ENCODE results near the gene ANKRD13D.

The ANKRD13D gene

DNA sequence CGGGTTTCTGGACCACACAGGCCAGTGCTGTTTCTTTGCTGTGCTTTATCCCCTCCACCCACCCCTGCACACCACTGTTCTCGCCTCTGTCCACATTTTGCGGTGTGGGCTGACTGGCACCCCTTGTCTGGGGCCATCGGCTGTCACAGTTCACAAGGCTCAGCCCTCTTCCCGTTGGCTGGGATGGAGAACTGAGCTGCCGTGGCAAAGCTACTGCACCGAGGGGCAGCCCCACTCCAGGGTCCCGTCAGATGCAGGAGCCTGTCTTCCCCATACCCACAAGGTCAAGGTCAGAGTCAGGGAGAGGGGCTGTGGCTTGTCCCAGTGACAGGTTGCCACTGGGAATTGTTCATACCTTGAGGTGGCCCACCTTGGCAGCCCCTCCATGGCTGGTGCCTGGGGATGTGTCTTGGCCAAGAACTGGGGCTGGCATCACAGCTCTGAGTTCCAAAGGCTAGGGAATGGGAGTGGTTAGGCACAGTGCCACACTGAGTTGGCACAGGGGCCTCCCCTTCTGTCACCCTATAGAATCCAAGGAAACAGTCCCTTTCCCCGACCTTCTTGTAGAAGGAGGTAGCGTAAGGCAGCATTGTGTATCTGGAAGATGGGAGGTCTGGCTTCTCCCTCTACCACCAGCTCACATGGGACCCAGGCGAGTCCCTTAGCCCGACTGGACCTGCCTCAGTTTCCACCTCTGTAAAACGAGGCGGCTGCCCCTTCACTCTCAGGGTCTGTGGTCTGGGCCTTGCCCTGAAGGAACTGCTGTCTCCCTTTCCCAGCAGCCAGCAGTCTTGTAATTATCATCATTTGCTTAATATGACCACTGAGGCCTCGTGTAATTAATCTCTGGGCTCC is 19.5 kb upstream of the ANKRD13D start:
- TF ChIP-seq, protein P1, sequence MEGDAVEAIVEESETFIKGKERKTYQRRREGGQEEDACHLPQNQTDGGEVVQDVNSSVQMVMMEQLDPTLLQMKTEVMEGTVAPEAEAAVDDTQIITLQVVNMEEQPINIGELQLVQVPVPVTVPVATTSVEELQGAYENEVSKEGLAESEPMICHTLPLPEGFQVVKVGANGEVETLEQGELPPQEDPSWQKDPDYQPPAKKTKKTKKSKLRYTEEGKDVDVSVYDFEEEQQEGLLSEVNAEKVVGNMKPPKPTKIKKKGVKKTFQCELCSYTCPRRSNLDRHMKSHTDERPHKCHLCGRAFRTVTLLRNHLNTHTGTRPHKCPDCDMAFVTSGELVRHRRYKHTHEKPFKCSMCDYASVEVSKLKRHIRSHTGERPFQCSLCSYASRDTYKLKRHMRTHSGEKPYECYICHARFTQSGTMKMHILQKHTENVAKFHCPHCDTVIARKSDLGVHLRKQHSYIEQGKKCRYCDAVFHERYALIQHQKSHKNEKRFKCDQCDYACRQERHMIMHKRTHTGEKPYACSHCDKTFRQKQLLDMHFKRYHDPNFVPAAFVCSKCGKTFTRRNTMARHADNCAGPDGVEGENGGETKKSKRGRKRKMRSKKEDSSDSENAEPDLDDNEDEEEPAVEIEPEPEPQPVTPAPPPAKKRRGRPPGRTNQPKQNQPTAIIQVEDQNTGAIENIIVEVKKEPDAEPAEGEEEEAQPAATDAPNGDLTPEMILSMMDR (IDR thresholded peaks at IDR 0.05): no peak
- H3K9me3 ChIP-seq: no peaks in the 10 kb centered on the region
- H3K27me3 ChIP-seq: no peaks in the 10 kb centered on the region
- peaks cover 75 to 83% of the 10 kb centered on the region in 2 experiments for H3K4me1 ChIP-seq (ENCODE audit: control insufficient read depth in 1 of 2, insufficient read depth in 1 of 2, low read depth in 1 of 2, low read length in 1 of 2)
- H3K4me3 ChIP-seq (ENCODE audit: low read depth in 1 of 2, low read length in 1 of 2): peak overlapping the region; percentile 95 to 97
- peak overlapping the region; percentile 99 for H3K27ac ChIP-seq
- H3K36me3 ChIP-seq: peaks cover 34% of the 10 kb centered on the region

DNA sequence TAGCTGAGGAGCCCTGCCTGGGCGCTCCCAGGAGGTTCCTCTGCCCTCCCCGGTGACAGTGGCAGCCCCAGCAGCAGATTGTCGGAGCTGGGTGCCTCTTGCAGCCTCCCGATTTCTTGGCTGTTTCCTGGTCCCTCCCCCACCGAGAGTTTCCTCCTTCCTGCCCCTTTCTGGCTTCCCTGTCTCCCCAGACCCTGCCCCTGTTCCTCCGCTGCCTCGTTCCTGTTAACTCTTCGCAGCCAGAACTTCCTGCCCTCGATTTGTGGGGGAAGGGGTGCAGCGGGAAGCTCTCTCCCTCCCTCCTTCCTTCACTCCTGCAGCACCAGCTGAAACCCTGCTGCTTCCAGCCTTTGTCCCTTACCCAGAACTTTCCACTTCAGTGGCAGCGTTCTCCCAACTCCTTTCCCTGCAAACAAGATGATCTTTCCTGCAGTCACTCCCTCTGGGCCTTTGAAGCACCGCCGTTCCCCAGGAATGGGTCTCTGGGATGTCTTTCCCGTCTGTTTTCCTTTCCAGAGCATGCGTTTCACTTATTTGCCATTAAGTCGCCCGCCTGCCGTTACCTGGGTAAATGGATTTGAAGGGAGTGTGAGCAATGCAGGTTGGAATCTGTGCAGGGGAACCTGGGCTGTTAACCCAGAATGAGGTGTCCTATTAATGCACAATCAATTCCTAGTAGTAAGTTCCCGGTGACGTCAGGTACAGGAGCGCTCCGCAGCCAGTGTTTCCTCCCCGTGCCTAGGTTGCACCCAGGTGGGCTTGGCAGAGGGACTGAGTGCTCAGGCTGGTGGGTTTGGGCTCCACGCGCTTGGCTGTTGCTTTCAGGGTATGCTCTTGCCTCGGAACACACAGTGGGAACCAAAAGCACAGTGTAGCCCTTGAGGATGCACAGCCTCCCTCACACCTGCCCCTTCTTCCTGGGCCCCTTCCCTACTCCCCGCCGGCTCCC is 18.6 kb upstream of the ANKRD13D start:
- Histone ChIP-seq H3K27me3 (no peaks in the 10 kb centered on the region), H3K4me1 (ENCODE audit: control insufficient read depth in 1 of 2, insufficient read depth in 1 of 2, low read depth in 1 of 2, low read length in 1 of 2) (peaks cover 81 to 90% of the 10 kb centered on the region in 2 experiments), H3K4me3 (ENCODE audit: low read depth in 1 of 2, low read length in 1 of 2) (peak overlapping the region; percentile 95 to 97), H3K27ac (peak overlapping the region; percentile 99), H3K36me3 (peaks cover 40% of the 10 kb centered on the region), H3K9me3 (no peaks in the 10 kb centered on the region)
- TF ChIP-seq, protein P1 (IDR thresholded peaks at IDR 0.05): no peak

DNA sequence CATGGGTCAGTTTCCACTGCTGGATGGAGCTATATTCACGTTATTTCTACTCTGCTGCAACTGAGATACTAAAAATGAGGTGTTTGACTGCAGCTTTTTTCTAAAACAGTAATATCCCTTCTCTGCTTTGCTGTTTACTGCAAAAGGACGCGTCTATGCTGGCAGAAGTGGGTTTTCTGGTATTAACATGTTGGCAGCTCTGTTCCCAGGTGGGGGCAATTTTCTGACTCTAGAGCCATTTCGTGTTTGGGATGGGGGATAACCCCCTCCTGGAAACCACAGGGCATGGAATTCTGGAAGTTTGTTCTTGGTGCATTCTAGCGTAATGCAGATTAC is 17.9 kb upstream of the ANKRD13D start:
- H3K4me3 ChIP-seq (ENCODE audit: low read depth in 1 of 2, low read length in 1 of 2): peak overlapping the region; percentile 95 to 97

DNA sequence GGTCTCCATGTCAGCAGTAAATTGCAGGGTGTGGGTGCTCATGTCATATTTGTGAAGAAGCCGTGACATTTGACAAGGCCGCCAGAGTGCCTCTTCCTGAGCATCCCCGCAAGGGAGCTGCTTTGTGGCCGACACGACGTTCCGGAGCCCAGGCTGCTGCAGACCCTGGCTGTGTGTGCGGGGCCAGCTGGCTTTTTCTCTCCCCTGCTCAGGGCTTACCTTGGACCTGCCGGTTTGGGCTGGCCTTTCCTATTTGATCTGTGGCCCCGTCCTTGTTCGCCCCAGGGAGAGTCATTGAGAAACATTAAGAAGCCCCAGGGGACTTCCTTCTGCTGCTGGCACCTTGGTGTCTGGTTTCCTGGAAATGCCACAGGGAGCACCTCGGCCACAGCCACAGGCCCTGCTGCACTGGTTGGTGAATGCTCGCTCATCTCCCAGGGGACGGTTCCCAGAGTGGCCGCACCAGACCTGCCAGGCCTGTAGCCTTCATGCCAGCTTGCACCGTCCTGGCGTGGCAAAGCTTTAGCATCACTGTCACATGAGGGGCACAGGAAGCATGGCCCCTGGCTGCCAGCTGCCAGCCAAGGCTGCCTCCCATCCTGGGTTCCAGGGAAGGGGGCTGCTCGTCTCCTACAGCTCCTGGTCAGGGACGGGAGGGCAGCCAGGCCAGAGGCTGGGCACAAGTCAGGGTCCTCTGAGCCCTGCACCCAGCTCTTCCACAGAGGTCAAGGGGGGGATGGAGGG is 17.4 kb upstream of the ANKRD13D start:
- H3K4me3 ChIP-seq (ENCODE audit: low read depth in 1 of 2, low read length in 1 of 2): peak overlapping the region; percentile 95 to 97
- H3K36me3 ChIP-seq: peaks cover 40% of the 10 kb centered on the region
- no peaks in the 10 kb centered on the region for H3K27me3 ChIP-seq
- H3K4me1 ChIP-seq (ENCODE audit: control insufficient read depth in 1 of 2, insufficient read depth in 1 of 2, low read depth in 1 of 2, low read length in 1 of 2): peaks cover 87 to 97% of the 10 kb centered on the region in 2 experiments
- peak overlapping the region; percentile 99 for H3K27ac ChIP-seq
- H3K9me3 ChIP-seq: no peaks in the 10 kb centered on the region
- TF ChIP-seq, protein P1 (IDR thresholded peaks at IDR 0.05): no peak

More for the DNA sequence above, 17.9 kb upstream of the ANKRD13D start:
- H3K9me3 ChIP-seq: no peaks in the 10 kb centered on the region
- TF ChIP-seq, protein P1 (IDR thresholded peaks at IDR 0.05): no peak
- peaks cover 40% of the 10 kb centered on the region for H3K36me3 ChIP-seq
- H3K27me3 ChIP-seq: no peaks in the 10 kb centered on the region
- H3K27ac ChIP-seq: peak overlapping the region; percentile 99
- H3K4me1 ChIP-seq (ENCODE audit: control insufficient read depth in 1 of 2, insufficient read depth in 1 of 2, low read depth in 1 of 2, low read length in 1 of 2): peaks cover 82 to 91% of the 10 kb centered on the region in 2 experiments
